WTC11 (cell line): ENCODE results near the gene HSP90AB1. TPM values are rescaled to one million over a fixed set of nuclear protein-coding genes. Genes with fewer than 3 reads are reported as not detected.

Source experiments
- ATAC-seq: fragments of 200-7000 bp; cut with Tn5 transposase; 2 replicates; pipeline ENCODE4 v1.10.0; 2021; ENCODE audit warnings: mild to moderate bottlenecking, moderate library complexity
- CTCF ChIA-PET: fragments of 300-600 bp; sonication (Branson Sonifier 250); formaldehyde crosslinking; loops from one replicate; lab custom pipeline; 2021; ENCODE audit warnings: antibody characterized with exemption; lab: Charles Lee
- POLR2A ChIA-PET: fragments of 350-600 bp; sonication (Branson Sonifier 250); formaldehyde crosslinking; loops from one replicate; lab custom pipeline; 2021; ENCODE audit warnings: antibody characterized with exemption; lab: Charles Lee
- DNase-seq: peaks from one replicate; pipeline ENCODE4 v3.0.0; 2021; ENCODE audit warnings: low spot score
- H3K27ac Mint-ChIP-seq: 2 replicates; pipeline ENCODE4 v1.8.0; 2021; ENCODE audit warnings: mixed read lengths
- H3K27me3 Mint-ChIP-seq: 2 replicates; pipeline ENCODE4 v1.8.0; 2021; ENCODE audit warnings: low read depth, mild to moderate bottlenecking, moderate library complexity, mixed read lengths
- H3K36me3 Mint-ChIP-seq: 2 replicates; pipeline ENCODE4 v1.8.0; 2021; ENCODE audit warnings: mixed read lengths
- H3K4me1 Mint-ChIP-seq: 2 replicates; pipeline ENCODE4 v1.8.0; 2022; ENCODE audit warnings: mixed read lengths
- H3K4me3 Mint-ChIP-seq: 2 replicates; pipeline ENCODE4 v1.8.0; 2021; ENCODE audit warnings: mild to moderate bottlenecking, moderate library complexity, mixed read lengths
- H3K9me3 Mint-ChIP-seq: 2 replicates; pipeline ENCODE4 v1.8.0; 2021; ENCODE audit warnings: mixed read lengths
- ARID4B ChIP-seq: sonication (generic); formaldehyde crosslinking; IDR thresholded peaks from 2 replicates; pipeline ENCODE4 v1.8.0; 2023; ENCODE audit warnings: missing genetic modification reagents, mild to moderate bottlenecking, borderline replicate concordance
- ATF1 ChIP-seq: sonication (generic); formaldehyde crosslinking; IDR thresholded peaks from 2 replicates; pipeline ENCODE4 v1.8.1; 2023; ENCODE audit warnings: mild to moderate bottlenecking, moderate library complexity, missing genetic modification reagents
- ATF6 ChIP-seq: sonication (generic); formaldehyde crosslinking; IDR thresholded peaks from 2 replicates; pipeline ENCODE4 v1.8.1; 2023; ENCODE audit warnings: mild to moderate bottlenecking, missing genetic modification reagents
- CBFB ChIP-seq: sonication (generic); formaldehyde crosslinking; IDR thresholded peaks from 2 replicates; pipeline ENCODE4 v1.8.1; 2022; ENCODE audit warnings: mild to moderate bottlenecking, low read depth, missing genetic modification reagents
- CTCF ChIP-seq: fragments of 200-600 bp; IDR thresholded peaks from 2 replicates; pipeline ENCODE4 v1.8.0; 2022; ENCODE audit warnings: antibody characterized with exemption
- GABPB1 ChIP-seq: sonication (generic); formaldehyde crosslinking; IDR thresholded peaks from 2 replicates; pipeline ENCODE4 v1.8.1; 2023; ENCODE audit warnings: mild to moderate bottlenecking, missing genetic modification reagents
- HMGXB4 ChIP-seq: sonication (generic); formaldehyde crosslinking; IDR thresholded peaks from 2 replicates; pipeline ENCODE4 v1.8.1; 2023; ENCODE audit warnings: mild to moderate bottlenecking, moderate library complexity, missing genetic modification reagents
- IRF1 ChIP-seq: sonication (generic); formaldehyde crosslinking; IDR thresholded peaks from 2 replicates; pipeline ENCODE4 v1.8.0; 2023; ENCODE audit warnings: missing genetic modification reagents
- PRRX2 ChIP-seq: fragments of 250-450 bp; sonication (Bioruptor Pico); IDR thresholded peaks from 2 replicates; pipeline ENCODE4 v1.8.0; 2021; ENCODE audit warnings: mild to moderate bottlenecking
- RORB ChIP-seq: fragments of 250-450 bp; sonication (Bioruptor Pico); IDR thresholded peaks from 2 replicates; pipeline ENCODE4 v1.9.0; 2021; ENCODE audit warnings: mild to moderate bottlenecking
- SP1 ChIP-seq: sonication (generic); formaldehyde crosslinking; conservative IDR thresholded peaks from 2 replicates; pipeline ENCODE4 v1.8.1; 2022; ENCODE audit warnings: missing genetic modification reagents
- ZNF219 ChIP-seq: sonication (generic); formaldehyde crosslinking; IDR thresholded peaks from 2 replicates; pipeline ENCODE4 v1.8.0; 2023; ENCODE audit warnings: missing genetic modification reagents, mild to moderate bottlenecking, borderline replicate concordance
- ZNF263 ChIP-seq: sonication (generic); formaldehyde crosslinking; IDR thresholded peaks from 2 replicates; pipeline ENCODE4 v1.8.1; 2022; ENCODE audit warnings: low read depth, mild to moderate bottlenecking, moderate library complexity, missing genetic modification reagents
- ZNF396 ChIP-seq: fragments of 250-450 bp; sonication (Bioruptor Pico); IDR thresholded peaks from 2 replicates; pipeline ENCODE4 v1.8.0; 2021; ENCODE audit warnings: mild to moderate bottlenecking, moderate library complexity, borderline replicate concordance
- ZNF416 ChIP-seq: fragments of 250-450 bp; sonication (Bioruptor Pico); IDR thresholded peaks from 2 replicates; pipeline ENCODE4 v1.9.0; 2021; ENCODE audit warnings: mild to moderate bottlenecking, inconsistent platforms
- ZNF532 ChIP-seq: fragments of 250-450 bp; sonication (Bioruptor Pico); IDR thresholded peaks from 2 replicates; pipeline ENCODE4 v1.9.0; 2021; ENCODE audit warnings: mild to moderate bottlenecking, borderline replicate concordance
- ZSCAN18 ChIP-seq: fragments of 250-450 bp; sonication (Bioruptor Pico); IDR thresholded peaks from 2 replicates; pipeline ENCODE4 v2.1.2; 2022; ENCODE audit warnings: mild to moderate bottlenecking, moderate library complexity
- total RNA-seq: library from RNA; stranded (reverse); gene quantifications from 3 replicates; pipeline ENCODE4 v1.2.3, GENCODE V29; 2021

The HSP90AB1 gene
- total RNA-seq, 1 experiment from 2014 or later, result 2,171 TPM

GRCh38 chr6:44237813-44238433 is 9.0 kb upstream of the HSP90AB1 start (continued):
- TF ChIP-seq PRRX2 (CRISPR knock-in tag), result peak; percentile 89
- TF ChIP-seq ZNF416, result no peak
- TF ChIP-seq IRF1 (CRISPR knock-in tag), result peak; percentile 67; the same call in 1 of the 2 replicates
- peak; percentile 69 for TF ChIP-seq GABPB1 (CRISPR knock-in tag)
- TF ChIP-seq ATF1 (CRISPR knock-in tag), result 0 out of 2 replicates have a peak, but pooled peaks have one; percentile 68
- TF ChIP-seq ZSCAN18 (CRISPR knock-in tag), result no peak

- Mint-ChIP-seq H3K4me3 (peak overlapping the region; percentile 78), H3K4me1 (peaks cover 38% of the 10 kb centered on the region), H3K36me3 (peaks cover 12% of the 10 kb centered on the region), H3K27me3 (peaks cover 30% of the 10 kb centered on the region), H3K27ac (no peak overlapping the region), H3K9me3 (no peaks in the 10 kb centered on the region)
- ATAC-seq (no peak), DNase-seq (no peak)
- ChIA-PET CTCF (interaction anchor here (6.3 kb wide), 1 partner anchor 15 kb away, joined by 174 read pairs; the partner anchor contains the start of gene SLC29A1), POLR2A (interaction anchor here (1.8 kb wide), 1 partner anchor 8 kb away, joined by 21 read pairs; the partner anchor contains the start of gene HSP90AB1)
- TF ChIP-seq CBFB (CRISPR knock-in tag), result no peak
- TF ChIP-seq ARID4B (CRISPR knock-in tag), result no peak
- TF ChIP-seq ZNF532, result no peak
- TF ChIP-seq SP1 (CRISPR knock-in tag), result no peak
- TF ChIP-seq CTCF, result no peak
- TF ChIP-seq ZNF263 (CRISPR knock-in tag), result no peak
- TF ChIP-seq ZNF416, result no peak
- no peak for TF ChIP-seq RORB (CRISPR knock-in tag)
- TF ChIP-seq ZNF396 (CRISPR knock-in tag), result no peak
- no peak for TF ChIP-seq ATF6 (CRISPR knock-in tag)
- no peak for TF ChIP-seq HMGXB4
- no peak for TF ChIP-seq ZNF219 (CRISPR knock-in tag)
- TF ChIP-seq ATF1 (CRISPR knock-in tag), result no peak
Observed at GRCh38 chr6:44238687-44239350, 8.1 kb upstream of the HSP90AB1 start.
